Left lung (tissue), 10 donors: ENCODE results near the gene RNASE4. TPM values are rescaled to one million over a fixed set of nuclear protein-coding genes. Genes with fewer than 3 reads are reported as not detected.
"Not testable (repeated sequence)": the region's sequence is repeated elsewhere in the genome, so short reads cannot be mapped to it uniquely, and the experiment has no call there.

Experiments
- ATAC-seq: fragments of 200-7000 bp; cut with Tn5 transposase; one replicate; pipeline ENCODE4 v1.9.1; 2020; ENCODE audit warnings: moderate library complexity
- DNase-seq, 4 donors: peaks; one replicate each; pipeline ENCODE4 v3.0.0-alpha.2; 2013 to 2020
- H3K27ac ChIP-seq, 2 donors: fragments of 200-600 bp; sonication (generic) in 1 of 2; one replicate each; pipeline versions ENCODE4 v1.5.0 to v1.8.0; 2020 to 2021
- H3K27me3 ChIP-seq, 2 donors: fragments of 200-600 bp; sonication (generic) in 1 of 2; one replicate each; pipeline versions ENCODE4 v1.5.0 to v1.8.0; 2020 to 2021
- H3K36me3 ChIP-seq, 2 donors: fragments of 200-600 bp; sonication (generic) in 1 of 2; one replicate each; pipeline versions ENCODE4 v1.5.0 to v1.8.0; 2020 to 2021
- H3K4me1 ChIP-seq, 2 donors: fragments of 200-600 bp; one replicate each; pipeline ENCODE4 v1.8.0; 2021
- H3K4me3 ChIP-seq, 2 donors: fragments of 200-600 bp; sonication (generic) in 1 of 2; one replicate each; pipeline versions ENCODE4 v1.5.0 to v1.8.0; 2020 to 2021; ENCODE audit warnings: mild to moderate bottlenecking in 1 of 2
- H3K9me3 ChIP-seq, 2 donors: fragments of 200-600 bp; sonication (generic) in 1 of 2; one replicate each; pipeline versions ENCODE4 v1.5.0 to v1.8.0; 2020 to 2021
- intact Hi-C, 2 donors: fragments of 100-400 bp; cut with DNase I; formaldehyde crosslinking; loops; one replicate each; pipeline versions ENCODE4 v1.11.2 to v1.14.2; 2022
- polyA plus RNA-seq, 6 donors: library from polyadenylated mRNA; unstranded; fragments of 120-200 nt; gene quantifications; one replicate each; pipeline ENCODE4 v1.2.1, GENCODE V29; 2013; ENCODE audit not compliant: insufficient read length in 6 of 6
- total RNA-seq, 2 donors: library from RNA; stranded (reverse); fragmentation: NEBNext Ultra II Directional; extraction: Animal tissue kit (Norgen Biotek cat#: 25700); gene quantifications; one replicate each; pipeline ENCODE4 v1.2.1, GENCODE V29; 2021
- TF ChIP-seq, protein P1 (sequence below), 2 donors: fragments of 200-600 bp; sonication (generic) in 1 of 2; IDR thresholded peaks; one replicate each; pipeline versions ENCODE4 v1.5.0 to v1.8.0; 2021; ENCODE audit warnings: antibody characterized with exemption in 2 of 2
- donor health status: DM: no; HTN: yes; CAD: no.
- donor health status: DM: no; HTN: no; CAD: no.

RNASE4 gene
- total and polyA plus RNA-seq, 8 donors: 5.1 to 18.5 (median 6.7) TPM

DNA sequence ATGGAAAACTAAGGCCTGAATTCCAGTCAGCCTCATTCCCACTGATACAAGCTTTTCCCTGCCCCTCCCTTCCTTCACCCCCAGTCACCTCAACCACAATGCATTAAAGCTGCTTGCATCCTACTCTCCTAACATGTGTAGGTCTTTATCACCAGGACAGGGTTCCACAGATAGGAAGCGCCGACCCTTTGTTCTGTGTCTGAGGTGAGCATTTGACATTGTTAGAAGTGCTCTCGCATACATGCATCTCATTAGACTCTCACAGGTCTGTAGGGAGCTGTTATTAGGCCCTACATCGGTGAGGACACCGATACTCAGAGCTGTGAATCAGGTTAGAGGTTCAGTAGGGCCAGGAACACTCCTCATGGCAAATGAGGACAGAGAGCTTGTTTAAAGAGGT, 48.1 kb downstream of the RNASE4 start:
- DNase-seq: no peak
- Histone ChIP-seq H3K27me3 (no peaks in the 10 kb centered on the region), H3K36me3 (no peaks in the 10 kb centered on the region), H3K27ac (peak overlapping the region in 1 of 2 donors; percentile 71), H3K9me3 (no peaks in the 10 kb centered on the region), H3K4me1 (peaks cover 0 to 11% of the 10 kb centered on the region in 2 donors), H3K4me3 (no peak overlapping the region)
- no peak for ATAC-seq
- TF ChIP-seq, protein P1, sequence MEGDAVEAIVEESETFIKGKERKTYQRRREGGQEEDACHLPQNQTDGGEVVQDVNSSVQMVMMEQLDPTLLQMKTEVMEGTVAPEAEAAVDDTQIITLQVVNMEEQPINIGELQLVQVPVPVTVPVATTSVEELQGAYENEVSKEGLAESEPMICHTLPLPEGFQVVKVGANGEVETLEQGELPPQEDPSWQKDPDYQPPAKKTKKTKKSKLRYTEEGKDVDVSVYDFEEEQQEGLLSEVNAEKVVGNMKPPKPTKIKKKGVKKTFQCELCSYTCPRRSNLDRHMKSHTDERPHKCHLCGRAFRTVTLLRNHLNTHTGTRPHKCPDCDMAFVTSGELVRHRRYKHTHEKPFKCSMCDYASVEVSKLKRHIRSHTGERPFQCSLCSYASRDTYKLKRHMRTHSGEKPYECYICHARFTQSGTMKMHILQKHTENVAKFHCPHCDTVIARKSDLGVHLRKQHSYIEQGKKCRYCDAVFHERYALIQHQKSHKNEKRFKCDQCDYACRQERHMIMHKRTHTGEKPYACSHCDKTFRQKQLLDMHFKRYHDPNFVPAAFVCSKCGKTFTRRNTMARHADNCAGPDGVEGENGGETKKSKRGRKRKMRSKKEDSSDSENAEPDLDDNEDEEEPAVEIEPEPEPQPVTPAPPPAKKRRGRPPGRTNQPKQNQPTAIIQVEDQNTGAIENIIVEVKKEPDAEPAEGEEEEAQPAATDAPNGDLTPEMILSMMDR (IDR thresholded peaks at IDR 0.05): no peak
- intact Hi-C loops: no loop called here

DNA sequence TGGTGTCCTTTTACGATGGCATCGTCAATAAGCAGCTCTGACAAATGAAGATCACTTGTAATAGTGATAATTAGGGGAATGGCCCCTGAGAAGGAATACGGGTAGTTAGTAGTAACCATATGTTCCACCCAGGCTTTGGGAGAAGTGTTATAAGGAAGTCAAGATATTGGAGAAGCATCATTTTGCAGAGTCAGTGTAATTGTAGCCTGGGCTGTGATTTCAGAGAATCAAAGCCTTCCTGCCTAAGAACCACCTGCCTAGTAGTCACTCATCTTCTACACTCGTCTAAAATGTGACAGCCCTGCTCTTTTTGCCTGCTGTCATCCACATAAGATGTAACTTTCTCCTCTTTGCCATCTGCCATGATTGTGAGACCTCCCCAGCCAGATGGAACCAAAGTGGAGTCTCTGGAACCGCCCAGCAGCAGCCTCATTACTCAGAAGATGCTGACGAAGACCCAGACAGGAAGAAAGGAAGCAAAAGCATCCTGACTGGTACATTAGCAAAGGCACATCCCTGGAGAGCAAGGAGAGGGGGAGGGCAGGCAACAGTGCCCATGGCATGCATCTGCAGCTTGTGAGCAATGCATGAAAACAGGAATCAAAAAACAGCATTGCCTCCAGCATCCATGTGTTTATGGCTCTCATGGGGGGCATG, 48.7 kb downstream of the RNASE4 start:
- Histone ChIP-seq H3K36me3 (no peaks in the 10 kb centered on the region), H3K27ac (peak overlapping the region in 1 of 2 donors; percentile 71), H3K9me3 (no peaks in the 10 kb centered on the region), H3K4me1 (peaks cover 0 to 11% of the 10 kb centered on the region in 2 donors), H3K4me3 (no peak overlapping the region), H3K27me3 (no peaks in the 10 kb centered on the region)
- intact Hi-C loops: no loop called here
- peak; percentile 53 for ATAC-seq
- TF ChIP-seq, protein P1 (IDR thresholded peaks at IDR 0.05): no peak
- no peak for DNase-seq

DNA sequence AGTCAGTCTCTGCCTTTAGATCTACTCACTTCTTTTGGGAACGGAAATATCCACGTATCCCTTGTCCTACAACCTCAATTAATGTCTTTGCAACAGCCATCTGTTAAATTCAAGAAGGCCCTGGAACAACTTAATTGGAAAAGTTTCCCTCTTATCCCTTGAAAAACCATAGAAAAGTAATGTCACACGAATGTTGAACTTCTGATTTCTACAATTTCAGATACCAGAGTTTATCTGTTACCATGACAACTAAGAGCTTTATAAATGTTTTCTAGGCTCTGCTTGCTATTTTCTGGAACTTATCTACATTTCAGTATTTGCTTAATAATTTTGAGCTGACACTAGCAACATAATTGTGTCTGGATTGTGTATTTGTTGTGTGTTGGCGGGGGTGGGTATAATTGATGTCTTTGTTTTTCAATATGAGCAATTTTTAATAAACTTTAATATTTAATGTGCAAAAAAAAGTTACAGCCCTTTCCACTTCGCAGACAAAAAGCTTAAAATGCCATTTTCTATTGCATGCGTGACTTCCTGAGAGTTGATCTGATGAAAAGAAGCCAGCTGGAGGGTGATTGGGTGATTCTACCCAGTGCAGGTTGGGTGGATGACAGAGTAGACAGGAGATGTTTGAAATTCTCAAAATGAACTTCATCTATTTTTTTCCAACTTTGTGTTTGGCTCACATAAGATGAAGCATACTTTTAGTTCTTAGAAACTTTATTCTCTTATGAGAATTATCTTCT, 49.5 kb downstream of the RNASE4 start:
- no peaks in the 10 kb centered on the region for H3K36me3 ChIP-seq
- peak overlapping the region in 1 of 2 donors; percentile 71 for H3K27ac ChIP-seq
- ATAC-seq: no peak
- TF ChIP-seq, protein P1 (IDR thresholded peaks at IDR 0.05): no peak
- intact Hi-C loops: no loop called here
- H3K4me3 ChIP-seq: no peak overlapping the region
- no peaks in the 10 kb centered on the region for H3K27me3 ChIP-seq
- H3K9me3 ChIP-seq: no peaks in the 10 kb centered on the region
- DNase-seq: no peak
- peaks cover 0 to 11% of the 10 kb centered on the region in 2 donors for H3K4me1 ChIP-seq

DNA sequence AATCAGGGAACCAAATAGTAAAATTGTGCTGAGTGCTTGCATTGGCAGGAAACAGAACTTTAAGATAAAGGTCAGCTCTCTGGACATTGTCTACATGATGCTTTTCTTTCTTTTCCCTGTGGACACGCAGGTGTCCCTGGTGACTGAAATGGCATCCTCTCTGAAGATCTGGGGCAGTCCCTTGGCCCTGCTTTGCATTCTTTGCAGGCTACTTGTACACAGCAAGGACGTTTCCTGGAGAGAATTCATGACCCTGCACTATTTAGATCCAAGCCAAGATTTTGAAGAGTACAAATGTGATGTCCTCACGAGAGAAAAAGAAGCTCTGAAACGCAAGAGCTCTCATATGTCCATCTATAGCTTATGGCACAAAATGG, 50.1 kb downstream of the RNASE4 start:
- ATAC-seq: peak; percentile 31
- H3K27ac ChIP-seq: no peak overlapping the region
- no peaks in the 10 kb centered on the region for H3K27me3 ChIP-seq
- no peaks in the 10 kb centered on the region for H3K9me3 ChIP-seq
- no peaks in the 10 kb centered on the region for H3K36me3 ChIP-seq
- peaks cover 0 to 11% of the 10 kb centered on the region in 2 donors for H3K4me1 ChIP-seq
- intact Hi-C loops: no loop called here
- TF ChIP-seq, protein P1 (IDR thresholded peaks at IDR 0.05): no peak
- H3K4me3 ChIP-seq: no peak overlapping the region
- no peak for DNase-seq

DNA sequence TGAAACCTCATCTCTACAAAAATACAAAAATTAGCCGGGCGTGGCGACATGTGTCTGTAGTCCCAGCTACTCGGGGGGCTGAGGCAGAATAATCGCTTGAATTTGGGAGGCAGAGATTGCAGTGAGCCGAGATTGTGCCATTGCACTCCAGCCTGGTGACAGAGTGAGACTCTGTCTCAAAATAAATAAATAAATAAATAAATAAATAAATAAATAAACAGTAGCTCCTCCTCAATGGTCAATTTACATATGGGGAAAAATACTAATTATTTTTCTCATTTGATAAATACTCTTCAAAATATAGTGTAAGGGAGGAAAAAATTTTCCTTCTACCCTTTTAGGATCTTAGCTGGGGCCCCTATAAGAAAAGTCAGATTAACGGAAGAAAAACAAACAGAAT, 53.9 kb downstream of the RNASE4 start:
- H3K27ac ChIP-seq, H3K27me3 ChIP-seq, H3K36me3 ChIP-seq, intact Hi-C loops, H3K4me3 ChIP-seq, H3K4me1 ChIP-seq, H3K9me3 ChIP-seq, ATAC-seq, DNase-seq: not testable (repeated sequence)
